ENCODE data around the gene ALDH1A1.

ALDH1A1 gene

GRCh38 chr9:72929542-72929941 lies 23.3 kb downstream of the ALDH1A1 start:
- TF ChIP-seq CTCF (IDR thresholded peaks at IDR 0.05): no peak

DNA sequence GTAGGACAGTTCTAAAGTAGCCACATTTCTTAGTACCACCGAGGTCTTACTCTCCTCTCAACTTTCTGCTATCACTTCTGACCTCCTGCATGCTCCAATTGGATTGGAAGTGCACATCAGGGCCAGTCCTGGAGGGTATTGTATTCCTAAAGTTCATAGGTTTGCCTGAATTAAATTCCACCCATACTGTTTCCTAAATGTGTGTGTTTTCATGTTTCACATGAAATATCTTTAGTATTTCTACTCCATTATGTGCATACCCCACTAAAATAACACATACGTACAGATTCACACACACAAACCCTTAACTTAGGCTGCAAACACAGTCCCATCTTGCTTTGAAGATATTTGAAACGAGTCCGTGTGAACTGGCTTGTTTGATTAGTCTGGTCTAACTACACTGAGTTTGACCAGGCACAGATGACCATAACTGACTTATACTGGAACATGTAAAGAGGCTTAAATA lies 24.8 kb downstream of the ALDH1A1 start:
- TF ChIP-seq CTCF (IDR thresholded peaks at IDR 0.05): no peak

DNA sequence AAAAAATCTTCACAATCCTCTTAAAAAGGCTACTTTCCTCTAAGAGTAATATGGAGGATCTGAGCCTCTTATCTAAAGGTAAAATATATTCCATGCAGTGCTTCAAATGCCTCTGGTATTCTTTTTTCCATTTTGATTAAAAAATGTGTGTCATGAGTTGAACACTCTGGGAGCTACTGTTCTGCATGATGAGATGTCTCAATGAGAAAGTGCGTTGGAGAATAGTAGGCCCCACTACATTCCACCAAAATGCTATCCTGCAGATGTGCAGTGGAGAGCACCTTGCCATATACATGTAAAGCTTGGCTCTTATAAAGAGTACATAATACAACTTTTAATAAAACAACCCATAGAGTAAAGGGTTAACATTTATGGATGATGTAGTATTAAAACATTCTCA lies 26.3 kb downstream of the ALDH1A1 start:
- no peak for TF ChIP-seq CTCF (IDR thresholded peaks at IDR 0.05)

GRCh38 chr9:72925891-72926290 lies 27.0 kb downstream of the ALDH1A1 start:
- no peak for TF ChIP-seq CTCF (IDR thresholded peaks at IDR 0.05)

DNA sequence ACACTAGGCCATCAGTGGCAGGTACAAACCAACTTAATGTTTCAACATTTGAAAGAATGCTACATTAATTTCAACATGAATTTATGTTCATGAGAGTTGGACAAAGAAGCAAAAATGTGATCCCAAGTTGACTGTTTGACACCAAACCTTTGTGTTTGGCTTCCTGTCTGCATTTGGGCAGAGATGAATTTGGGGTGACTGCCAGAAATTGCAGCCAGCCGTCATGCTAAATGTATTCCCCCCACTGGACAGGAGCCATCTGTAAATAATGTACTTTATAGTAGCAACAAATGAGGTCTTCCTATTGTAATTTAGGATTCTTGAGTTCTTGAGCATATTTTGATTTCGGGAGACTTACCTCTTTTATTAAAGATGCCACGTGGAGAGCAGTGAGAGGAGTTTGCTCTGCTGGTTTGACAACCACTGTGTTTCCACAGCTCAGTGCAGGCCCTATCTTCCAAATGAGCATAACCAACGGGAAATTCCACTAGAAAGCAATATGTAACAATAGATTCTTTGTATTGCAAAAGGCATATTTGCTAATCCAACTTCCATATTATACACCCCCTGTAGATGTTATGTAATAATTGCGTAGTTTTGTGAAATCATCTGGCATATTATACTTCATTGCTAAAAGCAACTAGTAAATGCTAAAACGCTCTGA lies 27.6 kb downstream of the ALDH1A1 start:
- TF ChIP-seq CTCF (IDR thresholded peaks at IDR 0.05): no peak

GRCh38 chr9:72924154-72924790 lies 28.6 kb downstream of the ALDH1A1 start:
- TF ChIP-seq CTCF (IDR thresholded peaks at IDR 0.05): no peak

DNA sequence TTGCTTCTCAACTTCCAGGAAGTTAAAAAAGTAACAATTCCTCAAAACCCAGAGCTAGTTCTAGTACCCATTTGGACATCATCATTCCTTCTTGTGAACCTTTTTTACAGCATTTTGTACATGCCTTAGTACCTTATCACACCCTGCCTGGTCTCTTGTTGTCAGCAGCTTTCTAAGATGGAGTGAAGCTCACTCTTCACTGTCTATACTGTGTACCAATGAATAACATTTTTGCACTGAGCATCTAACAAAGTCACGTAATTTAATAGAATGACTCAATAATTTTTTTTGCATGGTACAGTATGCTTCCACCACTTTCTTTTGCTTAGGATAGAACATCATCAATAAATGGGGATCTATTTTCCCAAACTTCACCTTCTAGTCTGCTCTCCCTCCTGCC lies 29.8 kb downstream of the ALDH1A1 start:
- TF ChIP-seq CTCF (IDR thresholded peaks at IDR 0.05): no peak

Measured in LNCAP (cell line).